ENCODE data around the gene OR8B4. TPM values are rescaled to one million over a fixed set of nuclear protein-coding genes. Genes with fewer than 3 reads are reported as not detected.
"Not testable (repeated sequence)": the region's sequence is repeated elsewhere in the genome, so short reads cannot be mapped to it uniquely, and the experiment has no call there.

Gene OR8B4
- total RNA-seq, 4 donors from 2014 or later = not detected

DNA sequence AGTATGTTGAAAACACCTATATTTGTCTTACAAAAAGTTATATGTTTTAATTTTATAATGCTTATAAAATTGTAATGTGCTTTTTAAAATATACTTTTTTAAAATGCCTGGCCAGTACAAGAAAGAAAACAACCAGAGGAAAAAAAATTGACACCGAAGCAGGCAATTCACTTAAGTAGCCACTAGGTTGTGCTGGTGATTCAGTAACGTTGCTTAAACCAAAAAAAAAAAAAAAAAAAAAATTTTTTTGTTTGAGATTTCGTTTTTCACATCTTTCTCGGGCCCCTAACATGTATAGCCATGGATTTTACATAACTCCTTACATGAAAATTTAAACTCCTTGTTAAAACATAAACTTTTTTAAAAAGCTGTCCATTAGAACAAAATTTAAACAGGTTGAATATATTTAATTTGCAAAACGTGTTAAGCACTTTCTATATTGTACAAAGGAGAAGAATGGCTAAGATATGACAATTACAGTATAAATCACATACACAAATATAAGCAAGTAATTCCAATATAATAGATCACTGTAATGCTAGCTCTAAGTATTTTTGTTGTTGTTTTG lies 9.2 kb downstream of the OR8B4 start:
- ATAC-seq (ENCODE audit: low FRiP score) = no peak
- no peak for DNase-seq (ENCODE audit: low spot score)
- TF ChIP-seq, protein P1, sequence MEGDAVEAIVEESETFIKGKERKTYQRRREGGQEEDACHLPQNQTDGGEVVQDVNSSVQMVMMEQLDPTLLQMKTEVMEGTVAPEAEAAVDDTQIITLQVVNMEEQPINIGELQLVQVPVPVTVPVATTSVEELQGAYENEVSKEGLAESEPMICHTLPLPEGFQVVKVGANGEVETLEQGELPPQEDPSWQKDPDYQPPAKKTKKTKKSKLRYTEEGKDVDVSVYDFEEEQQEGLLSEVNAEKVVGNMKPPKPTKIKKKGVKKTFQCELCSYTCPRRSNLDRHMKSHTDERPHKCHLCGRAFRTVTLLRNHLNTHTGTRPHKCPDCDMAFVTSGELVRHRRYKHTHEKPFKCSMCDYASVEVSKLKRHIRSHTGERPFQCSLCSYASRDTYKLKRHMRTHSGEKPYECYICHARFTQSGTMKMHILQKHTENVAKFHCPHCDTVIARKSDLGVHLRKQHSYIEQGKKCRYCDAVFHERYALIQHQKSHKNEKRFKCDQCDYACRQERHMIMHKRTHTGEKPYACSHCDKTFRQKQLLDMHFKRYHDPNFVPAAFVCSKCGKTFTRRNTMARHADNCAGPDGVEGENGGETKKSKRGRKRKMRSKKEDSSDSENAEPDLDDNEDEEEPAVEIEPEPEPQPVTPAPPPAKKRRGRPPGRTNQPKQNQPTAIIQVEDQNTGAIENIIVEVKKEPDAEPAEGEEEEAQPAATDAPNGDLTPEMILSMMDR (IDR thresholded peaks at IDR 0.05) = no peak

DNA sequence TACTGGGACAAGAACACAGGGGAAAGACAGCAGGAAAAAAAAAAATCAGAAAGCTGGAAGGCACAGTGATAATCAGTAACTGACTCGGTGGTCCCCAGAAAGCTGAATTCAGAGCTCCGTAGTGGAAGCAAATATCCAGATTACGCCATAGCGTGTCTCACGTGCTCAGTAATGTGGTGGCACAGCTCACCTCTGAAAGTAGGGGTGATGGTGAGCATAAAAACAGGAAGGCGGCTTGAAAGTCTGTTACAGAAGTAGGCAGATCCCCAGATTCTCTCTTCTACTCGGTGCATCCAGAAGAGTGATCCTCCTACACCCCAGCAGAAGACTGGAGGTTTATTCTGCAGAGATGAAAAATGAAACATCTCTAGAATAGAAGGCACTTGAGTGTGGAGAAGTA lies 14.8 kb downstream of the OR8B4 start:
- TF ChIP-seq, protein P1 (IDR thresholded peaks at IDR 0.05) = no peak
- no peak for DNase-seq (ENCODE audit: low spot score)

DNA sequence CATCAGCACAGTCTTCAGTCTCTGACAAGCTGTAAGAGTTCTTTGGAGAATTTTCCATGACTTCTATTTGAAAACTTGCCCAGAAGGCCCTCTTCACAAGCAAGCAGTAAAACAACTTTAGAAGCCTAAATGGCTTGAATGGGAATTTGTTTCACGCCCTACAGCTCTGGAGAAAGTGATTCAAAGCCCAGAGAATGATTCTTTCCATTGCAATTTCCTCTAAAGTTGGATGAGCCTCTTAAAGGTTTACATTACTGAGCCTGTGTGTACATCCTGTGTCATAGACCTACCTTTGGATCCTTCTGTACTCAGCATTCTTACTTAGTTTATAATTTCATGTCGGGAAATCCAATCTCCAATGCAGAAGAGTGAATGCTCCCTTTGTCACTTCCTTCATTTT lies 19.1 kb downstream of the OR8B4 start:
- DNase-seq (ENCODE audit: low spot score) (no peak), ATAC-seq (ENCODE audit: low FRiP score) (no peak)
- TF ChIP-seq, protein P1 (IDR thresholded peaks at IDR 0.05) = no peak

More for the DNA sequence above, 14.8 kb downstream of the OR8B4 start:
- no peak for ATAC-seq (ENCODE audit: low FRiP score)

DNA sequence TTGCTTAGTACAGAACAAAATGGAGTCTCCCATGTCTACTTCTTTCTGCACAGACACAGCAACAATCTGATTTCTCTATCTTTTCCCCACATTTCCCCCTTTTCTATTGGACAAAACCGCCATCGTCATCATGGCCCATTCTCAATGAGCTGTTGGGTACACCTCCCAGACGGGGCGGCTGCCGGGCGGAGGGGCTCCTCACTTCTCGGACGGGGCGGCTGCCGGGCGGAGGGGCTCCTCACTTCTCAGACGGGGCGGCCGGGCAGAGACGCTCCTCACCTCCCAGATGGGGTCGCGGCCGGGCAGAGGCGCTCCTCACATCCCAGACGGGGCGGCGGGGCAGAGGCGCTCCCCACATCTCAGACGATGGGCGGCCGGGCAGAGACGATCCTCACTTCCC lies 21.5 kb downstream of the OR8B4 start:
- not testable (repeated sequence) for DNase-seq (ENCODE audit: low spot score); ATAC-seq (ENCODE audit: low FRiP score)

DNA sequence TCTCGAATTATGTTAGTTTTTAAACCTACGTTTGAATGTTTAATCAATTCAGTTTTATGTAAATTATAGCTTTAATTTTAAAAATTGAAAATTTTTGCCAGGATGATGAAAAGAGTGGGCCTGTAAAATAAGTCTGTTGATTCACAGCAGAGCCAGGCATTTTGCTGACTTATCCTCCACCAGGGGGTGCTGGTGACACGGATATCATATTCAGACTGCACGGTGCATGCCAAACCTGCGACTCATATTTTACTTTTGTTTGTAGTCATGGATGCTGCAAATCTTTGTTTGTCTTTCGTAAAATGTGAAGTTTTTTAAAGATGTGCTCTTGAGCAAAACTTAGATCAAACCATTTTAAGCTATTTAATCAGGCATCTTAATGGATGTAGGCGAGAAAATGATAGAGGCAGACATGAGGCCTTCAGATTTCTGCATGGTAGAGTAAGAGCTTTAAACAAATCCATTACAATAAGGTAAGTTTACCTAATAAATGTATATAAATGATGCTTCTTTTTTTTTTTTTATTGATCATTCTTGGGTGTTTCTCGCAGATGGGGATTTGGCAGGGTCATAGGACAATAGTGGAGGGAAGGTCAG lies 22.2 kb downstream of the OR8B4 start:
- DNase-seq (ENCODE audit: low spot score) (peak; percentile 63), ATAC-seq (ENCODE audit: low FRiP score) (no peak)
- TF ChIP-seq, protein P1 (IDR thresholded peaks at IDR 0.05) = no peak

DNA sequence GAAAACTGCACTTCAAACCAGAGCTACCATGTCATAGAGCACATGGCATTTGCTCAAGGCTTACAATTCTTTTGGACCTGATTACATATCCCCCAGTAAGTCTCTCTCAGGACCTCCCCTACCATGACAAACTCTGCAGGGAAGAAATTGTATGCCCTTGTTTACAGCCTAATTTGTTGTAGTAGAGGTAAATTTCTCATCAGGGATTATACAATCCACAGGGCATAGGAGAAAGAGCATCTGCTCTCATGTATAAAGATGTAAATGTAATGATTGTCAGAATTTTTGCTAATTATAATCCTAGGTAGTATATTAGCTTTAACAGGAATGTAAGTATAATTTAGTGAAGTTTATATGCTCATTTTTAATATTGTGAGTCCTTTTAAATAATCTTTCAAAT lies 25.7 kb downstream of the OR8B4 start, which contains the start of gene OR8B3:
Gene OR8B3, minus strand, starts transcription at position 101 of the 400 bp plus-strand sequence. CDS start 1,673 bp downstream, outside the sequence.
- no peak for ATAC-seq (ENCODE audit: low FRiP score)
- no peak for DNase-seq (ENCODE audit: low spot score)
- TF ChIP-seq, protein P1 (IDR thresholded peaks at IDR 0.05) = no peak

DNA sequence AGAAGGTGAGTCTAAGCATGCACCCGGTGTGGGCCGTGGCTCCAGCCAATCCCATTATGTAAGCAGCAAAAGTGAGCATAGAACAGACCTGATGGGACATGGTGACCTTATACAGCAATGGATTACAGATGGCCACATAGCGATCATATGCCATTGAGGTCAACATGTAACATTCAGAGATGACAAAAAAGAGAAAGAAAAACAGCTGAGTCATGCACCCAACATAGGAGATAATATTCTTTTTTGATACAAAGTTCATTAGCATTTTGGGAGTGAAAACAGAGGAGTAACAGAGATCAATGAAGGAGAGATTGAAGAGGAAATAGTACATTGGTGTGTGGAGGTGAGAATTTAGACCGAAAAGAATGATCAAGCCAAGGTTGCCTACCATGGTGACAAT lies 27.8 kb downstream of the OR8B4 start:
- DNase-seq (ENCODE audit: low spot score); ATAC-seq (ENCODE audit: low FRiP score): not testable (repeated sequence)

DNA sequence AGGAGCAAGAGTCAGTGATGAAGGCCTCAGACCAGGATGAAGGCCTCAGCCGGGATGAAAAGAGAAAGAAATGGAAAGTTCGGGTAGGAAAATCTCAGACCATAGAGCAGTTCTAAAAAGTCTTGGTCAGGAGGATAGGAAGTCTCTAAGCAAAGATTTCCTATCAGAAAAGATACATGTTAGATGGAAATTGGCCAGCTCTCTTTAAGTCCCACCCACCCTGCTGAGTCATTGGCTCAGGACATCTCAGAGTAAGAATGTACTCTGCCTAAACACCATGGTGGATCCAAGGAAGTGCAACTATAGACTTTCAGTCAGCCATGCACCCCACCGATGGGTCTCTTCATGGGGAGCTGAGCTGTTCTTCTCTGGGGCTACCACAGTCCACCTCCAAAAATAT lies 30.3 kb downstream of the OR8B4 start:
- DNase-seq (ENCODE audit: low spot score) (no peak), ATAC-seq (ENCODE audit: low FRiP score) (no peak)
- TF ChIP-seq, protein P1 (IDR thresholded peaks at IDR 0.05) = no peak
